HS-5 (cell line): Measurements from ENCODE around the gene MEOX1.

Source experiments
- DNase-seq: peaks from one replicate; pipeline ENCODE4 v3.0.0-alpha.2; 2012; ENCODE audit warnings: low read depth

The MEOX1 gene

DNA sequence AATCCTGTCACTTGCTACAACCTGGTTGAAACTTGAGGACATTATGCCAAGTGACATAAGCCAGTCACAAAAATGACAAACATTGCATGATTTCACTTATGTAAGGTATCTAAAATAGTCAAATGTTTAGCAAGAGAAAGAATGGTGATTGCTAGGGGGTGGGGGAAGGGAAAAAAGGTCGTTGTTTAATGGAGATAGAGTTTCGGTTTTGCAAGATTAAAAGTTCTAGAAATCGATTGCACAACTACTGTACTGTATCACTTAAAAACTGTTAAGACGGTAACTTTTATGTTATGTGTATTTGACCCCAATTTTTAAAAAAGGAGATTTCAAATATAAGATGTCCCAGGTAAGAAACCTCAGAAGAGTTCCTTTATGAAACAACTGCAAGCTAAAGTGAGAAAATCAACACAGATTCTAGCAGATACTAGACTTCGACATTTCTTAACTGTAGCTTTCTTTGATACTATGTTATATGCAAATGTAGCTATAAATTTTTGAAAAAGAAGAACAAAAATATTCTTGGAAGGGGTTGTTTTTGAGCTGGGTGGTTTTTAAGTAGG is 5.9 kb downstream of the MEOX1 start:
- DNase-seq = no peak

DNA sequence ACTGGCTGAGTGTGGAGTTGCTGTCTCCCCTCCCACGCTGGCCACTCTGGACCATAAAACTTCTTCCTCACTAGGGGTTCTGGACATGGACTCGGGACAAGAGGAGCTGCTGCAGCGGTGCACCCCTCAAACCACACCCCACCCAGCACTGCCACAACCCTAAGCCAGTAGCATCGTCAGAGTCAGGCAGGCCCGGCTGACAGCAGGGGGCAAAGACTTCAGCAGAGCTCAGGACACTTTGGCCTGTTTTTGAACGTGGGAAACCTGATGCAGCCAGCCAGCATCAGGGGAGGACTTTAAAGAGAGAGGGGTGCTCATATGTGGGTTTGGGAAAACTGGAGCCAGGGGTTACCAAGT is 9.6 kb downstream of the MEOX1 start:
- no peak for DNase-seq

DNA sequence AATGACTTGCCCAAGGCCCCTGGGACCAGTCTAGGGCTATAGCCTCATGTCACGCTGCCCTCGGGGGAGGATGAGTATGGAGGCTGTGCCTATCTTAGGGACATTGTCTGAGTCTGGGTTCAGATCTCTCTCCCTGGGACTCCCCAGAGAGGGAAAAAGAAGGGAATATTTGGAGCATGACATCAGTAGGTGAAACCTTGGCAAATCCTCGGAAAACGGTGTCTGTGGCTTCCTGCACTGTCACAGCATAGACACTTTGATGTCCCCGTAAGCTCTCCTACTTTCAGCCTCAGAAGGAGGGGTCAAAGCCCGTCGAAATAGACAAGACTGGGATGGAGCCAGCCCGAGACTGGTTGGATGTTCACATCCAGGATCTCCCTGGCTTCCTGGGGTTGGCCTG is 11.3 kb downstream of the MEOX1 start:
- no peak for DNase-seq

- no peak for DNase-seq
Observed at GRCh38 chr17:43648916-43649315, 12.8 kb downstream of the MEOX1 start.

DNA sequence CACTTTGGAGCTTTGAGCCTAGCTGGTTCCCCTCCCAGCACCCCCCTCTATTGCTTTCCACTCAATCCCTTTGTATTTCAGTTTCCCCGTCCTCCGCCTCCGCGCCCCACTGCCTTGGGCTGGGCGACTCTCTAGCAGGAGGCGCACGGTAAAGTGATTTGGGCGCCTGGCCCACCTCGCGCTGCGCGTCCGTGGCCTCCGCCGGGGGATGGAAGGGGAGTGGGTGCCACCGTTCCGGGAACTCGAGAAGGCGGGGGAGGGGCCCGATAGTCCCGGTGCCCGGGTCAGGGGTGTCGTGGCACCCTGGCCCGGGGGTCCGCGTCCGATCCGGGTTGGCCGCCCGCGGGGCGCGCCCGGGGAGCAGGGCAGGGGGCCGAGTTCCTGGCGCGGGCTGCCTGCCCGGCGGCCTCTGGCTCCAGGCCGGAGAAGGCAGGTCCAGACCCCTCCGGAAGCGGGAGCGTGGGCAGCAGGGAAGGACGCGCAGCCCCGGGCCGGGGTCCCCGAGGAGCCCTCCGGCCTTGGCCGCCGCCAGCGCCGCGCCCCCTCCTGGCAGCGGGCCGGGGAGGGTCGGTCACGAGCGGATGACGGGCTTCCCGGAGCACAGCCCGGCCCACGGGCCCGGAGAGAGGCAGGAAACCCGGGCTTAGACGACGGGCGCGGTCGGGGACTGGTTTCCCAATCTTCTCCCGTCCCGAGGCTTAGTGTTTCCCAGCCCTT is 15.8 kb downstream of the MEOX1 start:
- no peak for DNase-seq

DNA sequence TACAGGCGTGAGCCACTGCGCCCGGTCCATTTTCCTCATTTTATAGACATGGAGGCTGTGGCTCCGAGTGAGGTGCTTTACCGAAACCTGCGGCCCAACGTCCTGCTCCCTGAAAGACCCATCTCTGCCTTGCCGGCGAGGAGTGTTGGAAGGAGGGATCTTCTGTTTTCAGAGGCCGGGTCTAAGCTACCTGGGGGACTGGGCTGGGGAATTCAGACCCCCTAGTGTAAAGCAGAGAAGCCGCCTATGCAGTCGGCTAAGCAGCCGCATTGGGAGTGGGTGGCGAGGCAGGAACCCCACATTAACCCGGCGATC is 16.3 kb downstream of the MEOX1 start:
- DNase-seq = no peak

GRCh38 chr17:43644081-43644480 is 17.6 kb downstream of the MEOX1 start:
- DNase-seq = no peak

GRCh38 chr17:43641416-43641815 is 20.3 kb downstream of the MEOX1 start:
- DNase-seq = no peak

DNA sequence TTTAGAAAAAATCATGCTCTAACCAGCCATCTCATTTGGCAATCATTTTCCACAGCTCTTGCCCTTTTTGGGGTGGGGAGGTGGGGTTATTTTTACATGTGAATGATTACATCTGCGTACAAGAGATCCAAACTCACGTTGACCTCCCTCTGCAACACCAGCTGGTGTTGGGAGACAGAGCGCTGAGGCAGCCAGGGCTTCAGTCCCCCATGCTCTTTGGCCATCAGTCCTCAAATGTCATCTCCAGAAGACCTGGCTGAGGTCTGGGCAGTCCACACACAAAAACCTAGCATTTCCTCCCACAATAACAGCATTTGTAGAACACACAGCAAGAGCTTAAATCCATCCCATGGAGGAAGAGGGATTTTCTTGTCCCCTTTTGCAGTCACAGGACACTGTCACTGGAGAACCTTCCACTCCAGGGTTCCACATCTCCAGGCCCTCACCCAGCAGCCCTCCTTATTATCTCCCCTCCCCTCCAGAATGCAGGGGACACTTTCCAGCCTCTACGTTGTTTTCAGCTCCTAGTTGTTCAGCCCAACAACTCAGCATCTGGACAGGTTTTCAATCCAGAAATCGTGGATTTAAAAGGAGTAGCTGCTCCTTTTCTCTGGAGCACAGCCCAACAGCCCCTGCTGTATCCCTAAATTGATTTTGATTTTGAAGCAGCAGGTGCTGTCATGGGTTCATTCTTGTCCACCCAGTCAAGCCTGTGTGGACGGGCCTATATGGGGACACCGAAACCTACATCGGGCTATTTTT is 21.1 kb downstream of the MEOX1 start:
- no peak for DNase-seq

DNA sequence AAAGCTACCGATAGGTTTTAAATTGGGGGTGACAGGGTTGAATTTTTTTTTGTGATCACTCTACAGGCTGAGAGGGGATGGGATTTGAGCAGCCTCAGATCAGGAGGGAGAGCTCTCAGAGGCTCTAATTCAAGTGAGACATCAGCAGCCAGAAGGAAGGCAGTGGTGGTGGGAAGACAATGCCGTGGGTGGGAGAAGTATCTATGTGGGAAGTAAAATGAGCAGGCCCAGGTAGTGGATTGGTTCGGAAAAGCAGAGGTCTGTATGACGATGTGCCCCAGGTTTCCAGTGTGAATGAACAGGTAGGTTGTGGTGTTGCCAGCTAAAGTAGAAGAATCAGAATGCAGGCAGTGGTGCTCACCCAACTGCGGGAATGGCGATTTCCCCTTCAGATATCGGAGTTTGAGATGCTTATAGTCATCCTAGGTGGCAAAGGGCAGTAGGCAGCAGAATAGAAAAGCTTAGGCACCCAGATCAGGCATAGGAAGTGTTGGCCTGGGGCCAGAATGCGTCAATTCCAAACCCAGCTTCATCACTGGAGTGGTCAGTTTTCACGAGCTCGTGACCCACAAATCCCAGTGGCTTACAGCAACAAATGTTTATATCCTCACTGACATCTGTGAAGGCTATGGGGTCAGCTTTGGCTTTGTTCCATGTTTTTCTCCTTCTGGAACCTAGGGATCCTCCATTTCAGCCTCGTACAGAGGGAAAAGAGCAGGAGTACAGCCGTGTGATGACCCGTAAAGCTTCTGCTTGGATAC is 24.0 kb downstream of the MEOX1 start:
- no peak for DNase-seq

- no peak for DNase-seq
Observed at GRCh38 chr17:43636426-43636825, 25.3 kb downstream of the MEOX1 start.

- DNase-seq = no peak
Observed at GRCh38 chr17:43634591-43635125, 27.1 kb downstream of the MEOX1 start.

- no peak for DNase-seq
Observed at GRCh38 chr17:43632221-43632620, 29.5 kb downstream of the MEOX1 start.

GRCh38 chr17:43631429-43631828 is 30.3 kb downstream of the MEOX1 start:
- no peak for DNase-seq

- DNase-seq = no peak
Observed at GRCh38 chr17:43628089-43628650, 33.6 kb downstream of the MEOX1 start.

DNA sequence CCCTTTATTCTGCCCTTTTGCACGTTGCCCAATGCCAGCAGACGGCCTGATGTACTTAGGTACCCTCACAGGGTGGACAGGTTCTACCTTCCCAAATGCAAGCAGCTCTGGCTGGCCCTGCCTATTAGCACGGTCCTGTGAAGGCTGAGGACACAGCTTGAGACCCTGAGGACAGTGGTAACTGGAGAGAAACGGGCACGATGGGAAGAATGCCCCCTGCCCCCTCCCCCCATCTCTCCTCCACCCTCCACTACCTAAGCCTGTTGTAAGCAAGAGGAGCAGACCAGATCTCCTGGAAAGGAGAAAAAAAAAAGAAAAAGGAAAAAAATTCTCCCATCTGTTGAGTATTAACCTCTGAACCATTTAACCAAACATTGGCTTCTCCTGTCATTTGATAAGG is 34.1 kb downstream of the MEOX1 start:
- DNase-seq = no peak

DNA sequence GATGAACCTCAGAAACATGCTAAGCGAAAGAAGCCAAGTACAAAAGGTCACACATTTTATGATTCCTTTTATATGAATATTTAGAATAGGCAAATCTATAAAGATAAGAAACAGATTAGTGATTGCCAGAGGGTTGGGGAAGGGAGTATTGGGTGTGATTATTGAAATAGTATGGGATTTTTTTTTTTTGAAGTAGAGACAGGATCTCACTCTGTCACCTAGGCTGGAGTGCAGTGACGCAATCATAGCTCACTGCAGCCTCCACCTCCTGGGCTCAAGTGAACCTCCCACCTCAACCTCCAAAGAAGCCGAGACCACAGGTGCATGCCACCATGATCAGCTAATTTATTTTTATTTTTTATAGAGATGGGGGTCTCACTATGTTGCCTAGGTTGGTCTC is 35.7 kb downstream of the MEOX1 start:
- DNase-seq = no peak

GRCh38 chr17:43625606-43626005 is 36.1 kb downstream of the MEOX1 start:
- no peak for DNase-seq

DNA sequence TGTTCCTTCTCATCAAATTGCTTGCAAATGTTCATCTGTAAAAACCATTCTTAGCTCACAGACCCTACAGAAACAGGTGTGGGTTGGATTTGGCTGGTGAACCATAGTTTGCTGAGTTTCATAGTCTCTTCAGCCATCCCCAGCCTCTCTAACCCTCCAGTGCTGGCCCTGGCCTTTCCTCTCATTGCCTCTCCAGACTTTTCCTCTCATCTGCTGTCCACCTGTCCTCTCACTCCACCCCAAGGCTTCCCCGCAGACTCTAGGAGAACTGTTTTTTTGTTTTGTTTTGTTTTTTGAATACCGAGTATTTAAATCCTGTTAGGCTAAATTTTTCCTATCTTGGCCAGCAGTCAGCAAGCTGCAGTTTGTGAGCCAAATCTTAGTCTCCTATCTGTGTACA is 41.1 kb downstream of the MEOX1 start:
- DNase-seq = no peak

- no peak for DNase-seq
Observed at GRCh38 chr17:43620147-43620546, 41.6 kb downstream of the MEOX1 start.

- DNase-seq = no peak
Observed at GRCh38 chr17:43619705-43620104, 42.0 kb downstream of the MEOX1 start.

- no peak for DNase-seq
Observed at GRCh38 chr17:43618276-43618675, 43.4 kb downstream of the MEOX1 start.
